Astrocyte (in vitro differentiated cells and primary cell): Measurements from ENCODE around the gene QSOX2. TPM values are rescaled to one million over a fixed set of nuclear protein-coding genes. Genes with fewer than 3 reads are reported as not detected.

ENCODE experiments used
- DNase-seq: peaks from one replicate; pipeline ENCODE4 v3.0.0-alpha.2; 2010; ENCODE audit warnings: low read depth
- FAIRE-seq: peaks from 2 replicates; lab custom pipeline; 2011; peaks lifted over from hg19 to GRCh38; lab: Jason Lieb, UNC
- H2AFZ ChIP-seq: 2 replicates; pipeline ENCODE4 v1.6.0; 2012; ENCODE audit warnings: low read depth, low read length, inconsistent platforms
- H3K27ac ChIP-seq: 2 replicates; pipeline ENCODE4 v1.5.1; 2011; ENCODE audit warnings: low read depth, low read length, inconsistent platforms
- H3K27me3 ChIP-seq: 2 replicates; pipeline ENCODE4 v1.6.0; 2011; ENCODE audit warnings: low read length, inconsistent platforms; ENCODE audit not compliant: insufficient read depth
- H3K36me3 ChIP-seq: 2 replicates; pipeline ENCODE4 v1.5.1; 2011; ENCODE audit warnings: low read length, inconsistent platforms; ENCODE audit not compliant: insufficient read depth
- H3K4me1 ChIP-seq: 2 replicates; pipeline ENCODE4 v1.5.1; 2011; ENCODE audit warnings: low read length, inconsistent platforms; ENCODE audit not compliant: insufficient read depth
- H3K4me2 ChIP-seq: 2 replicates; pipeline ENCODE4 v1.6.0; 2012; ENCODE audit warnings: low read length, inconsistent platforms
- H3K4me3 ChIP-seq: 2 replicates; pipeline ENCODE4 v1.5.1; 2011; ENCODE audit warnings: low read depth, mild to moderate bottlenecking, low read length, inconsistent platforms; ENCODE audit not compliant: insufficient read depth
- H3K79me2 ChIP-seq: 2 replicates; pipeline ENCODE4 v1.6.0; 2012; ENCODE audit warnings: mild to moderate bottlenecking, low read length, inconsistent platforms; ENCODE audit not compliant: insufficient read depth
- H3K9ac ChIP-seq: 2 replicates; pipeline ENCODE4 v1.6.0; 2012; ENCODE audit warnings: mild to moderate bottlenecking, low read length, inconsistent platforms
- H3K9me3 ChIP-seq: 2 replicates; pipeline ENCODE4 v1.5.1; 2012; ENCODE audit warnings: low read depth, mild to moderate bottlenecking, low read length, inconsistent platforms; ENCODE audit not compliant: insufficient read depth
- H4K20me1 ChIP-seq: 2 replicates; pipeline ENCODE4 v1.6.0; 2012; ENCODE audit warnings: low read length, inconsistent platforms; ENCODE audit not compliant: insufficient read depth
- H3K27ac Mint-ChIP-seq: one replicate; pipeline ENCODE4 v1.8.0; 2021; ENCODE audit warnings: mild to moderate bottlenecking, mixed read lengths; ENCODE audit not compliant: unreplicated experiment
- H3K27me3 Mint-ChIP-seq: one replicate; pipeline ENCODE4 v1.8.0; 2021; ENCODE audit warnings: low read depth, mixed read lengths; ENCODE audit not compliant: unreplicated experiment
- H3K36me3 Mint-ChIP-seq: one replicate; pipeline ENCODE4 v1.8.0; 2021; ENCODE audit warnings: low read depth, mixed read lengths; ENCODE audit not compliant: unreplicated experiment
- H3K4me1 Mint-ChIP-seq: one replicate; pipeline ENCODE4 v1.8.0; 2021; ENCODE audit warnings: low read depth, mixed read lengths; ENCODE audit not compliant: unreplicated experiment
- H3K4me3 Mint-ChIP-seq: one replicate; pipeline ENCODE4 v1.8.0; 2021; ENCODE audit warnings: mild to moderate bottlenecking, moderate library complexity, mixed read lengths; ENCODE audit not compliant: unreplicated experiment
- H3K9me3 Mint-ChIP-seq: one replicate; pipeline ENCODE4 v1.8.0; 2021; ENCODE audit warnings: mild to moderate bottlenecking, mixed read lengths; ENCODE audit not compliant: unreplicated experiment
- EZH2 ChIP-seq: IDR thresholded peaks from 2 replicates; pipeline ENCODE4 v1.6.1; 2012; ENCODE audit warnings: mild to moderate bottlenecking, low read length, inconsistent platforms; ENCODE audit not compliant: insufficient read depth
- total RNA-seq: library from RNA; stranded (reverse); gene quantifications from 2 replicates; pipeline ENCODE4 v1.2.1, GENCODE V29; 2021
- TF ChIP-seq, protein P1 (sequence below): IDR thresholded peaks from 2 replicates; pipeline ENCODE4 v1.5.1; 2011; ENCODE audit warnings: low read depth, mild to moderate bottlenecking, inconsistent platforms, low read length, moderate library complexity; ENCODE audit not compliant: insufficient read depth

Gene QSOX2
- total RNA-seq, 1 donor from 2014 or later: 20.4 TPM

DNA sequence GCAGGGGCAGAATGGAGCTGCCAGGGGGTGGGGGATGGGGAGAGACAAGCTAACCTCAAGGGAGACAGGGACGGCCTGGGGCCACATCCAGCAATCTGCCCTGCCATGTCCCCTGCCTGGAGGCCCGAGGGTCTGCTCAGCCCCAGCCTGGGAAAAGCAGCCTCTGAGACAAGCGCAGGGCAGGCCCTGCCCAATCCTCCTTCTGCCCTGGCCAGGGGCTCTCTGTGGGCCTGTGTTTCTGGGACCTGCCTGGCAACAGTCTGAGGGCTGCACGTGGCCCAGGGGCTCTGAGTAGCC is 13.9 kb upstream of the QSOX2 start:
- Histone ChIP-seq H3K79me2 (no peaks in the 10 kb centered on the region), H3K4me3 (no peak overlapping the region), H3K9me3 (no peaks in the 10 kb centered on the region), H3K27me3 (peaks cover 2% of the 10 kb centered on the region), H3K9ac (no peak overlapping the region), H3K4me2 (no peak overlapping the region), H3K36me3 (no peaks in the 10 kb centered on the region), H2AFZ (no peak overlapping the region), H3K27ac (no peak overlapping the region), H4K20me1 (no peaks in the 10 kb centered on the region), H3K4me1 (peaks cover 9% of the 10 kb centered on the region)
- FAIRE-seq (no peak), DNase-seq (no peak)
- H3K27ac Mint-ChIP-seq: no peak overlapping the region
- H3K9me3 Mint-ChIP-seq: no peaks in the 10 kb centered on the region
- H3K4me1 Mint-ChIP-seq: peaks cover 3% of the 10 kb centered on the region
- no peak overlapping the region for H3K4me3 Mint-ChIP-seq
- no peak for TF ChIP-seq EZH2
- TF ChIP-seq, protein P1, sequence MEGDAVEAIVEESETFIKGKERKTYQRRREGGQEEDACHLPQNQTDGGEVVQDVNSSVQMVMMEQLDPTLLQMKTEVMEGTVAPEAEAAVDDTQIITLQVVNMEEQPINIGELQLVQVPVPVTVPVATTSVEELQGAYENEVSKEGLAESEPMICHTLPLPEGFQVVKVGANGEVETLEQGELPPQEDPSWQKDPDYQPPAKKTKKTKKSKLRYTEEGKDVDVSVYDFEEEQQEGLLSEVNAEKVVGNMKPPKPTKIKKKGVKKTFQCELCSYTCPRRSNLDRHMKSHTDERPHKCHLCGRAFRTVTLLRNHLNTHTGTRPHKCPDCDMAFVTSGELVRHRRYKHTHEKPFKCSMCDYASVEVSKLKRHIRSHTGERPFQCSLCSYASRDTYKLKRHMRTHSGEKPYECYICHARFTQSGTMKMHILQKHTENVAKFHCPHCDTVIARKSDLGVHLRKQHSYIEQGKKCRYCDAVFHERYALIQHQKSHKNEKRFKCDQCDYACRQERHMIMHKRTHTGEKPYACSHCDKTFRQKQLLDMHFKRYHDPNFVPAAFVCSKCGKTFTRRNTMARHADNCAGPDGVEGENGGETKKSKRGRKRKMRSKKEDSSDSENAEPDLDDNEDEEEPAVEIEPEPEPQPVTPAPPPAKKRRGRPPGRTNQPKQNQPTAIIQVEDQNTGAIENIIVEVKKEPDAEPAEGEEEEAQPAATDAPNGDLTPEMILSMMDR: no peak
- peaks cover 10% of the 10 kb centered on the region for H3K27me3 Mint-ChIP-seq
- H3K36me3 Mint-ChIP-seq: no peaks in the 10 kb centered on the region

- Histone ChIP-seq H3K79me2 (no peaks in the 10 kb centered on the region), H4K20me1 (no peaks in the 10 kb centered on the region), H3K27ac (no peak overlapping the region), H3K4me1 (peaks cover 9% of the 10 kb centered on the region), H3K9ac (no peak overlapping the region), H2AFZ (no peak overlapping the region), H3K4me2 (no peak overlapping the region), H3K27me3 (peaks cover 2% of the 10 kb centered on the region), H3K9me3 (no peaks in the 10 kb centered on the region), H3K4me3 (no peak overlapping the region), H3K36me3 (no peaks in the 10 kb centered on the region)
- H3K4me1 Mint-ChIP-seq: peaks cover 3% of the 10 kb centered on the region
- H3K36me3 Mint-ChIP-seq: no peaks in the 10 kb centered on the region
- no peak overlapping the region for H3K27ac Mint-ChIP-seq
- no peak for FAIRE-seq
- H3K4me3 Mint-ChIP-seq: no peak overlapping the region
- H3K27me3 Mint-ChIP-seq: peaks cover 10% of the 10 kb centered on the region
- TF ChIP-seq EZH2: no peak
- TF ChIP-seq, protein P1: no peak
- no peak for DNase-seq
- no peaks in the 10 kb centered on the region for H3K9me3 Mint-ChIP-seq
Measured at GRCh38 chr9:136258786-136259516, 13.3 kb upstream of the QSOX2 start.

DNA sequence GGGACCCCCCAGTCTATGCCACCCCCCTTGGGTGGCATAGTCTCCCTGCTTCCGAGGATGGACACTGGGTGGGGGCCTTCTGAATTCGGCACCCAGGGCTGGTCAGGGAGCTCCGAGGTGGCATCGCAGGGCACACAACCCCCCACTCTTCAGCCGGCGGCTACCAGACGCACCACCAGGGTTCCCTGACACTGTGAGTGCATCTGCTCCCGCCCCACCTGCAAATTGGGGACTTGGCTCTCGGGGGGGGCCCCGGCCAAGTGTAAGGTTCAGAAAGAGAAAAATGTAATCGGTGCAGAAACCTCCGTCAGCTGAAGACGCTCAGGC is 12.7 kb upstream of the QSOX2 start:
- FAIRE-seq (no peak), DNase-seq (no peak)
- H3K4me1 ChIP-seq: peaks cover 9% of the 10 kb centered on the region
- no peak overlapping the region for H3K27ac Mint-ChIP-seq
- TF ChIP-seq EZH2: no peak
- H3K27me3 ChIP-seq: peaks cover 2% of the 10 kb centered on the region
- H4K20me1 ChIP-seq: no peaks in the 10 kb centered on the region
- peaks cover 3% of the 10 kb centered on the region for H3K4me1 Mint-ChIP-seq
- H3K4me3 ChIP-seq: no peak overlapping the region
- H3K36me3 Mint-ChIP-seq: no peaks in the 10 kb centered on the region
- H3K79me2 ChIP-seq: no peaks in the 10 kb centered on the region
- H3K9me3 Mint-ChIP-seq: no peaks in the 10 kb centered on the region
- no peak overlapping the region for H3K4me3 Mint-ChIP-seq
- no peaks in the 10 kb centered on the region for H3K9me3 ChIP-seq
- H3K9ac ChIP-seq: no peak overlapping the region
- peaks cover 11% of the 10 kb centered on the region for H3K27me3 Mint-ChIP-seq
- H2AFZ ChIP-seq: no peak overlapping the region
- no peak overlapping the region for H3K4me2 ChIP-seq
- H3K27ac ChIP-seq: no peak overlapping the region
- H3K36me3 ChIP-seq: no peaks in the 10 kb centered on the region
